ENCODE measurements around the gene AFG1L.

The AFG1L gene

DNA sequence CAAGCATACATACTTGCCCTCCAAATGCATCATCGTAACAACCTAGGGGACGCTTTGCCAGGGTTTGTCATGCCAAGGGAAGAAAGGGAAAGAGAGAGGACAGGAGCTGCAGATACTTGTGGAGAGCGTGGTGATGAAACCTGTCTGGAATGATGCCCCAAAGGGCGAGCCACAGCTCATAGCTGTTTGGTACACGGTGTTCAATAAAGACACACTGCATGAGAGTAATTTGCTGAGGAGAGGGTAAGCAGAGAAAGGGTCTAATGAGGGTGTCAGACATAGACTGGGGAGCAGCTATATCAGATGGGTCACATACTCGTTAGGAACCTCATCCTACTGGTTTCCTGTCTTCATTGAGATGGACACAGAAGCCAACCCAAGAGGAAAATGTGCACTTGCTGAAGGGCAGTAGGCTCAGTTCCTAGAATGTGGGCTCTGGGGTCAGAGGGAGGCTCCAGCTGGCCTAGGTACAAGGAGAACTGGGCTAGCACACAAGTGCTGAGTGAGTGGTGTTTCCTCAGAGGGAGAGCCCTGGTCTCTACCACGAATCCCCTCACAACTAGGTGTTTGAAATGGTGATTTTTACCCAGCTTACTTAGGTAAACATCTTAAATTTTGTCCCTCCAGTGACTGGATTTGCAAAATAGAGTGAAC is 260.7 kb downstream of the AFG1L start:
- no peak for DNase-seq (ENCODE audit: low read depth)
- TF ChIP-seq, protein P1, sequence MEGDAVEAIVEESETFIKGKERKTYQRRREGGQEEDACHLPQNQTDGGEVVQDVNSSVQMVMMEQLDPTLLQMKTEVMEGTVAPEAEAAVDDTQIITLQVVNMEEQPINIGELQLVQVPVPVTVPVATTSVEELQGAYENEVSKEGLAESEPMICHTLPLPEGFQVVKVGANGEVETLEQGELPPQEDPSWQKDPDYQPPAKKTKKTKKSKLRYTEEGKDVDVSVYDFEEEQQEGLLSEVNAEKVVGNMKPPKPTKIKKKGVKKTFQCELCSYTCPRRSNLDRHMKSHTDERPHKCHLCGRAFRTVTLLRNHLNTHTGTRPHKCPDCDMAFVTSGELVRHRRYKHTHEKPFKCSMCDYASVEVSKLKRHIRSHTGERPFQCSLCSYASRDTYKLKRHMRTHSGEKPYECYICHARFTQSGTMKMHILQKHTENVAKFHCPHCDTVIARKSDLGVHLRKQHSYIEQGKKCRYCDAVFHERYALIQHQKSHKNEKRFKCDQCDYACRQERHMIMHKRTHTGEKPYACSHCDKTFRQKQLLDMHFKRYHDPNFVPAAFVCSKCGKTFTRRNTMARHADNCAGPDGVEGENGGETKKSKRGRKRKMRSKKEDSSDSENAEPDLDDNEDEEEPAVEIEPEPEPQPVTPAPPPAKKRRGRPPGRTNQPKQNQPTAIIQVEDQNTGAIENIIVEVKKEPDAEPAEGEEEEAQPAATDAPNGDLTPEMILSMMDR (IDR thresholded peaks at IDR 0.05; ENCODE audit: control insufficient read depth, extremely low read depth, insufficient read depth) = no peak
- H3K4me3 ChIP-seq (ENCODE audit: low read depth, low read length) = no peak overlapping the region

DNA sequence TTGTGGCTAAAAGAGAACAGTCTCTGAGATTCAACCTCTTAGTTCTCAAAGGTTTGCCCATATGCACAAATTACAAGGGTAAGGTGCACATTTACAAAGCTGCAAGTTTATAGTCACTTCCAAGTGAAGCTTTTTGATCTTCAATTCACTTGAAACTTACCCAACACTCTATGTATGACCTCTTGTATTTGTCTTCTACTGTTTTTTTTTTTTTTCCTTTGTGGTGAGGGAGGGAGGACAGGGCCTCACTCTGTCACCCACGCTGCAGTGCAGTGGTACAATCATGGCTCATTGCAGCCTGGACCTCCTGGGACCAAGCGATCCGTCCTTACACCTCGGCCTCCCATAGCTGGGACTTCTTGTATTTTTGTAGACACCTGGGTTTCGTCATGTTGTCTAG is 261.4 kb downstream of the AFG1L start:
- no peak overlapping the region for H3K4me3 ChIP-seq (ENCODE audit: low read depth, low read length)
- DNase-seq (ENCODE audit: low read depth) = no peak
- TF ChIP-seq, protein P1 (IDR thresholded peaks at IDR 0.05; ENCODE audit: control insufficient read depth, extremely low read depth, insufficient read depth) = no peak

DNA sequence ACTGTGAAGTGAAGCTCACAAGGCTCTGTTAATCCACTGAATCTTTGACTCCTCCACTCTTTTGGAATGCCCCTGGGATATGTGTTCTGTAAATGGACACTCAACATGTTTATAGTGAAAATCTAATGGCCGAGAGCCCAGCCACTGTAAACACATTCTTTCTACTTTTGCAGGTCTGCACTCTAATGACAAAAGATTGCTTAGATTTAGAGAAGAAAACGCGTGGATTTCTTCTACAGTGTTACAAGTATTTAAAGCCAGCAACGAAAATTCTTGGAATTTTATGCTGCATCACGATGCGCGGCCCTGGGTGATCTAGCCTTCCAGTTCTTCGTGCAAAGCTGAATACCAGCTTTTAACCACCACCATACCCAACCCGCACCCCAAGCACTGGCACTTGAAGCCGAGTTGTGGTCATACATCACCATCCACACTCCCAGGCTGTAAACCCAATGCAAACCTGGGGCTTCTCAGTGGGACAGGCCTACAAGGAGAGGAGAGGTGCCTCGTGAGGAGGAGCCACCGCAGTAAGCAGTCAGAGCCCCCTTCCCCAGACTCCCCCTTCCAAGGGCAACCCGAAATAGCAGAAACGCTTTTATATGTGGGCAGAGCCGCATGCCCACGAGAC is 262.1 kb downstream of the AFG1L start:
- peak; percentile 46 for DNase-seq (ENCODE audit: low read depth)
- TF ChIP-seq, protein P1 (IDR thresholded peaks at IDR 0.05; ENCODE audit: control insufficient read depth, extremely low read depth, insufficient read depth) = no peak
- peak overlapping the region; percentile 84 for H3K4me3 ChIP-seq (ENCODE audit: low read depth, low read length)

DNA sequence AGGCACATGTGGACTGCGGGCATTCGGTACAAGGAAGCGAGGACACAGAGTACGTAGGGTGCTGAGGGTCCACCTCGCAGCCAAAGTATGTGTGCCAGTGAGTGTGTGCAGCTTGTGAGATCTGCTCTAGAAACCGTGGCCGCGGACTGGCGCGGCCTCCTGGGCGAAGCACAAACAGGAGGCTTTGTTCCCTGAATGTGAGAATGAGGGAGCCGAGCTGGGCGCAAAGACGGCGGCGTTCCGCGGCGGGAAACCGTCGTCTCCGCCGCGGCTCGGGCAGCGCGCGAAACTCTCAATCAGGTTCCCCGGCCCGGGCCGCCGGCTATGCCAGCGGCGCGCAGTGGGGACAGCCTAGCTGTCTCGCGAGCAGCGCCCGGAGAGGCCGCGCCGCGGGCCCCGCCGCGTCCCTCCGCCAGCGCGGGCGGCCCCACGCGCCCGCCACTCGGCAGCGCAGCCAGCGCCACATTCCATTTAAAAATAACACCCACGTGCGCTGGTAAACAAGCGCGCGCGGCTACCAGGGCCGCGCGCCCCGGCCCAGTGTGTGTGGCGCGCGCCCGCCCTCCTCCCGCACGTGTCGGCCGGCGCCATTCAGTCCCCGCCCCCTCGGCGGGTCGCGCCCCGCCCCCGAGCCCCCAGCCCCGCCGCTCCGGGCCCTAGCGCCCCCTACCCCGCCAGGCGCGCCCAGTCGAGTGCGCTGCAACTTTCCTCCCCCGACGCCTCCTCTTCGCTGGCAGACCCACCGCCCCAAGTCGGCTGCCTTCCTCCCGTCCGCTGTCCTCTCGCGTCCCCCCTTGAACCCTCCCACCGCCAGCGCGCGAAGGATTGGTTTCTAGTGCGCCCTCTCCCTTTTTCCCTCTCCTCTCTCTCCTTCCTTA is 262.9 kb downstream of the AFG1L start:
- no peak for DNase-seq (ENCODE audit: low read depth)
- H3K4me3 ChIP-seq (ENCODE audit: low read depth, low read length) = peak overlapping the region; percentile 84
- TF ChIP-seq, protein P1 (IDR thresholded peaks at IDR 0.05; ENCODE audit: control insufficient read depth, extremely low read depth, insufficient read depth) = no peak

DNA sequence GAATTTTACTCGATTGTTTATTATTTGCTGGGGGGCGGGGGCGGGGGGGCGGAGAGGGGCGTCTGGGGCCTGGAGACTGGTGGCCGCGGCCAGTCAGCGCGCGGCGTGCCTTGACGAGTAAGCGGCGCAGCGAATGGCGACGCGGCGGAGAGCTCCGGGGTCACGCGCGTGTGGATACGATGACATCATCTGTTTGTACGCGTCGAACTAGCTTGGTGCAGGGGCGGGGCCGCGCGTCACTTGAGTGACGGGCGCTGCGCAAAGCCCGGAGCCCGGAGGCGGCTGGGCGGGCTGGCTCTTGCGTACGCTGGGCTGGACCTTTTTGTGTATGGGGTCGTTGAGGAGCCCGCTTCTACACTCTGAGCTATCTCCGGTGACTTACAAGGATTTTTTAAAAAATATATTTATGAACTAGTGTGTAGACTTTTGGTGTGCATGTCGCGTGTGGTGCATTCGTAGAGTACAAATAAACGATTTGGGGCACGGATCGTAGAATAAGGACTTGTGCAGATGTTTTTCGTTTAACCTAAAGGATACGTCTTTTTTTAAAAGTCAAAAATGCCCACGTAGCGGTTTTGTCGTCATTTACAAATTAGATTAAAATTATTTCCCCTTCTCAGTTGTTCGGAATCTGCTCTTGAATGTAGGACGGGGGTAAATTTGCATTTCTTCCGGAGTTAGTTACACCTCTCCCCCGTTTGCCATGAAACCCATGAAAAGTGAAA is 263.7 kb downstream of the AFG1L start:
- H3K4me3 ChIP-seq (ENCODE audit: low read depth, low read length) = peak overlapping the region; percentile 84
- TF ChIP-seq, protein P1 (IDR thresholded peaks at IDR 0.05; ENCODE audit: control insufficient read depth, extremely low read depth, insufficient read depth) = no peak

DNA sequence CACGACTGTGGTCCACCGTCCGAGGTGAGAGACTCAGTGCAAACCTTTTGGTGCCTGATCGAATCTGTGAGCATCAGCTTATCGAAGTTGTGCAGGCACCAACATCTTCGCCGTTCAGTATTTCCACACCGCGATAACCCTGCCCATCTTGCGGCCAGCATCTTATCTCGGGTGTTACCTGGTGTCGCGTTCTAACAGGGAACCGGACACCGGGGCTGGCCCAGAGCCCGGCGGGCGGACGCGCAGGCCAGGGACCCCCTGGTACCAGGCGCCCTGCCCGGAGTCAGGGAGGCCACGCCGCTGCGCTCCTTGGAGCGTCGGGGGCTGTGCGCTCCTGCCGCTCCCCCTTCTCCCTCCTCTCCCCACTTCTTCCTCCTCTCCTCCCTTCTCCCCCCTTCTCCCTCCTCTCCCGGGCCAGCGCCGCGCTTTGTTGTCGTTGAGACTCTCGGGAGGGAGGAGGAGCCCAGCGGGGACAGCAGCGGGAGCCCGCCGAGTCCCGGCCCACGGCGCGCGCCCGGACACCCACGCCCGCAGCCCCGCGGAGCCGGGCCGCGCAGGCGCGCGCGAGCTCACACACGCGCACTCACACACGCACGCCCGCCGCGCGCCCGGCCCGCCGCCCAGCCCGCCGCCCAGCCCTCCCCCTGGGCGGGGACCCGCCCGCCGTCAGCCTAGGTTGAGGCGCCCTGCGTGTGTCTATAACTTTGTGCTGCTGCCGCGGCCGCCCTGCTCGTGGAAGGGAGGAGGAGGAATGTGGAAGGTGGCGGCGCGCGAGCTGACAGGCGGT is 264.4 kb downstream of the AFG1L start:
- TF ChIP-seq, protein P1 (IDR thresholded peaks at IDR 0.05; ENCODE audit: control insufficient read depth, extremely low read depth, insufficient read depth) = no peak
- peak; percentile 53 for DNase-seq (ENCODE audit: low read depth)
- peak overlapping the region; percentile 84 for H3K4me3 ChIP-seq (ENCODE audit: low read depth, low read length)

More for the DNA sequence above, 263.7 kb downstream of the AFG1L start:
- peak; percentile 98 for DNase-seq (ENCODE audit: low read depth)

Data from LNCaP clone FGC (cell line).